DOHH2 (cell line): ENCODE data around the gene TMEM86A.

ENCODE experiments used
- H3F3A ChIP-seq: fragments of 200-600 bp; sonication (generic), shearing (Covaris generic); 2 replicates; pipeline ENCODE4 v1.6.0; 2016; ENCODE audit warnings: antibody characterized with exemption, mild to moderate bottlenecking; ENCODE audit not compliant: control insufficient read depth, insufficient read depth
- H3K27ac ChIP-seq: fragments of 200-600 bp; sonication (generic); 2 replicates; pipeline ENCODE4 v1.5.1; 2014; ENCODE audit warnings: low read depth, mild to moderate bottlenecking, low read length, moderate library complexity
- H3K27me3 ChIP-seq: fragments of 200-600 bp; sonication (generic); 2 replicates; pipeline ENCODE4 v1.6.1; 2014; ENCODE audit warnings: mild to moderate bottlenecking, low read length, mixed read lengths; ENCODE audit not compliant: control insufficient read depth
- H3K36me3 ChIP-seq: fragments of 200-600 bp; sonication (generic); 2 replicates; pipeline ENCODE4 v1.6.1; 2014; ENCODE audit warnings: mild to moderate bottlenecking, low read length, moderate library complexity, mixed read lengths; ENCODE audit not compliant: control insufficient read depth
- H3K4me1 ChIP-seq: fragments of 200-600 bp; sonication (generic); 2 replicates; pipeline ENCODE4 v1.6.1; 2014; ENCODE audit warnings: mild to moderate bottlenecking, low read length, mixed read lengths; ENCODE audit not compliant: control insufficient read depth
- H3K4me2 ChIP-seq: fragments of 200-600 bp; sonication (generic); 2 replicates; pipeline ENCODE4 v1.6.0; 2014; ENCODE audit warnings: mild to moderate bottlenecking, low read length, moderate library complexity
- H3K4me3 ChIP-seq: fragments of 200-600 bp; sonication (generic); 2 replicates; pipeline ENCODE4 v1.5.1; 2014; ENCODE audit warnings: mild to moderate bottlenecking, low read length, mixed read lengths
- H3K79me2 ChIP-seq: fragments of 200-600 bp; sonication (generic); 2 replicates; pipeline ENCODE4 v1.6.1; 2014; ENCODE audit warnings: mild to moderate bottlenecking, low read length, mixed read lengths; ENCODE audit not compliant: control insufficient read depth
- H3K9me2 ChIP-seq: fragments of 200-600 bp; sonication (generic); replicated peaks from 2 replicates; pipeline ENCODE4 v1.6.1; 2014; ENCODE audit warnings: mild to moderate bottlenecking, low read length, mixed read lengths; ENCODE audit not compliant: control insufficient read depth
- H3K9me3 ChIP-seq: fragments of 200-600 bp; sonication (generic); 2 replicates; pipeline ENCODE4 v1.6.1; 2014; ENCODE audit warnings: antibody characterized with exemption, low read length, mixed read lengths; ENCODE audit not compliant: control insufficient read depth, insufficient read depth
- H4K20me1 ChIP-seq: fragments of 200-600 bp; sonication (generic); 2 replicates; pipeline ENCODE4 v1.6.0; 2014; ENCODE audit warnings: low read depth, mild to moderate bottlenecking, antibody characterized with exemption, low read length, moderate library complexity; ENCODE audit not compliant: control insufficient read depth, insufficient read depth
- CTCF ChIP-seq: fragments of 200-600 bp; sonication (generic); IDR thresholded peaks from one replicate; pipeline ENCODE4 v1.5.1; 2014; ENCODE audit warnings: antibody characterized with exemption, mild to moderate bottlenecking, low read depth, low read length; ENCODE audit not compliant: poor library complexity, severe bottlenecking
- EZH2phosphoT487 ChIP-seq: fragments of 200-600 bp; sonication (generic); IDR thresholded peaks from 2 replicates; pipeline ENCODE4 v1.6.1; 2017; ENCODE audit warnings: borderline replicate concordance, mild to moderate bottlenecking, antibody characterized with exemption, low read length, moderate library complexity, mixed read lengths

TMEM86A gene

GRCh38 chr11:18733202-18733601 is 34.6 kb downstream of the TMEM86A start:
- H3K4me1 ChIP-seq = peaks cover 10% of the 10 kb centered on the region
- no peak overlapping the region for H3K4me2 ChIP-seq
- no peaks in the 10 kb centered on the region for H3K36me3 ChIP-seq
- no peak overlapping the region for H3K4me3 ChIP-seq
- no peaks in the 10 kb centered on the region for H3K9me2 ChIP-seq
- no peaks in the 10 kb centered on the region for H3K9me3 ChIP-seq
- no peaks in the 10 kb centered on the region for H3K79me2 ChIP-seq
- no peak overlapping the region for H3K27ac ChIP-seq
- no peaks in the 10 kb centered on the region for H4K20me1 ChIP-seq
- H3F3A ChIP-seq = no peaks in the 10 kb centered on the region
- no peaks in the 10 kb centered on the region for H3K27me3 ChIP-seq
- TF ChIP-seq CTCF (no peak), EZH2phosphoT487 (no peak)

GRCh38 chr11:18736590-18737148 is 38.1 kb downstream of the TMEM86A start:
- Histone ChIP-seq H3K4me3 (no peak overlapping the region), H3K9me3 (no peaks in the 10 kb centered on the region), H3K79me2 (no peaks in the 10 kb centered on the region), H3F3A (no peaks in the 10 kb centered on the region), H3K27me3 (no peaks in the 10 kb centered on the region), H3K9me2 (no peaks in the 10 kb centered on the region), H4K20me1 (no peaks in the 10 kb centered on the region), H3K4me1 (peaks cover 4% of the 10 kb centered on the region), H3K36me3 (no peaks in the 10 kb centered on the region), H3K27ac (no peak overlapping the region), H3K4me2 (no peak overlapping the region)
- no peak for TF ChIP-seq EZH2phosphoT487
- TF ChIP-seq CTCF = no peak

GRCh38 chr11:18737642-18738041 is 39.1 kb downstream of the TMEM86A start:
- no peaks in the 10 kb centered on the region for H3K27me3 ChIP-seq
- TF ChIP-seq EZH2phosphoT487 = no peak

GRCh38 chr11:18739685-18740084 is 41.1 kb downstream of the TMEM86A start:
- no peaks in the 10 kb centered on the region for H3K9me2 ChIP-seq
- H3K79me2 ChIP-seq = no peaks in the 10 kb centered on the region
- no peaks in the 10 kb centered on the region for H4K20me1 ChIP-seq
- no peaks in the 10 kb centered on the region for H3K9me3 ChIP-seq
- no peak overlapping the region for H3K27ac ChIP-seq
- no peaks in the 10 kb centered on the region for H3K36me3 ChIP-seq
- H3K4me2 ChIP-seq = no peak overlapping the region
- H3K27me3 ChIP-seq = no peaks in the 10 kb centered on the region
- no peaks in the 10 kb centered on the region for H3F3A ChIP-seq
- H3K4me1 ChIP-seq = no peaks in the 10 kb centered on the region
- TF ChIP-seq EZH2phosphoT487 (no peak), CTCF (peak; percentile 42)
- no peak overlapping the region for H3K4me3 ChIP-seq

More at GRCh38 chr11:18737642-18738041, 39.1 kb downstream of the TMEM86A start:
- Histone ChIP-seq H3K4me3 (no peak overlapping the region), H3K79me2 (no peaks in the 10 kb centered on the region), H4K20me1 (no peaks in the 10 kb centered on the region), H3K9me2 (no peaks in the 10 kb centered on the region), H3K36me3 (no peaks in the 10 kb centered on the region), H3K4me1 (no peaks in the 10 kb centered on the region), H3K4me2 (no peak overlapping the region), H3F3A (no peaks in the 10 kb centered on the region), H3K9me3 (no peaks in the 10 kb centered on the region), H3K27ac (no peak overlapping the region)
